GM10266 (cell line): Measurements from ENCODE around the gene NPC2.
"Not testable (repeated sequence)": the region's sequence is repeated elsewhere in the genome, so short reads cannot be mapped to it uniquely, and the experiment has no call there.

Source experiments
- DNase-seq: peaks from one replicate; pipeline ENCODE4 v3.0.0; 2012; ENCODE audit errors: extremely low spot score
- CTCF ChIP-seq: IDR thresholded peaks from 2 replicates; pipeline ENCODE4 v1.5.1; 2012; ENCODE audit warnings: mild to moderate bottlenecking, low read depth; ENCODE audit not compliant: control insufficient read depth, insufficient read depth; ENCODE audit errors: missing control alignments

The NPC2 gene

DNA sequence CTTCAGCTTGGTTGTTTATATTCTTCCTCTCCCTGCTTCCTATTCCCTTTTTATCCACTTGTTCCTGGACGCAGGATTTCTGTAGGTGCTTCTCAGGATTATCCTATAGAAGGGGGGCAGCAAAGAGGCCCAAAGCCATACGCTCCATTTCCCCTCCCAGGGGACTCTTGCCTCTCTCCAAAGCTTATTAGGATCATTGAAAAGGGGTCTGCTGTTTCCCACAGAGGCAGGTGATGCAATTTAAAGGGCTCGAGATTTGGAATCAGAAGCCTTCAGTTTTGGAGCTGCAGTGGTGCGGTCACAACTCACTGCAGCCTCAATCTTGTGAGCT is 35.6 kb downstream of the NPC2 start:
- no peak for DNase-seq

DNA sequence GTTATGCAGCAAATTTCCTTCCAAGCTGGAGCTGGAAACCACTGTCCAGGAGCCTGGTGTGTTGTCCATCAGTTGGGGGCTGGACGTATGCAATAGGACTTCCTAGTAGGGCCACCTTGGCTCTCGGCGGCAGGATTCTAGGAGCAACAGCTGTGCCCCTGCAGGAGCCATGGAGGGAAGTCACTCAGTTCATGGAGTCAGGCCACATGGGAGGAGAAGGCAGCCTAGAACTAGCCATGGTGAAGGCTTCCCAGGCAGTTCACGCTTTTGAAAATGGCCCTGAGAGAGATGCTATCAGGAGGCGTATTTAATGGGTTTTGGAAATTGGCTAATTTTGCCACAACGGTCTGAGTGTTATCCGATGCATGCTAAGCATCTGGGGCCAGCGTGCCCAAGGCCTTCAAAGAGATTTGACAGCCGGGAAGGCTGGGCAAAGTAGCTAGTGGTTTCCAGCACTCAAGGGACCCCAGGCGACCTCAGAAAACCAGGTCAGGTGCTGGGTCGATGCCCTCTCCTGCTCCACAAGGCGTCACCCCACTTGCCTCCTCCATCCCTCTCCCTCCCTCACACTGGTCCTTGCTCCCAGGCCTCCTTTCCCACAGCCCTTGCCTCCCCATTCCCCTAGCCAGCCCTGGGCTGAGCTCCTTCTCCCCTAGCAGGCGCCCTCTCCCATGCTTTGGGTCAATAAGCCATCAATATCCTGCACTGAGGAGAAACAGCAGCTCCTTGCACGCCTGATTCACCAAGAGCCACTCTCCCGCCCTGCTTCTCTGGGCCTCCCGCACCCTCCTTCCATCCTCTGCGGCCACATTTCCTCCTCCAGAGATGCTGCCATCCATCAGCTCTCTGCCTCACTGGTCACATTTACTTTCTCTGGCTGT is 36.2 kb downstream of the NPC2 start:
- TF ChIP-seq CTCF, result no peak
- DNase-seq, result no peak

More for the DNA sequence above, 35.6 kb downstream of the NPC2 start:
- no peak for TF ChIP-seq CTCF

GRCh38 chr14:74454397-74454796 is 38.7 kb downstream of the NPC2 start:
- DNase-seq, result not testable (repeated sequence)

DNA sequence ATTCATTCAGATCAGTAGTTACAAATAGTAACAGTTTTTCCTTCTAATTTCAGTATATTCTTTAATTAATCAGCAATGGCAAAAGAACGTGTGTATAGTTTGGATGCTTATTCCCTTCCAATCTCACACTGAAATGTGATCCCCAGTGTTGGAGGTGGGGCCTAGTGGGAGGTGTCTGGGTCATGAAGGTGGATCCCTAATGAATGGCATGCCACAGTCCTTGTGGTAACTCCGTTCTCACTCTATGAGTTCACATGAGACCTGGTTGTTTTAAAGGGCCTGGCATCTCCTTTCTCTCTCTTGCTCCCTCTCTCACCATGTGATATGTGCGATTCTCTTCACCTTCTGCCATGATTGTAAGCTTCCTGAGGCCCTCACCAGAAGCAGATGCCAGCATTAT is 48.2 kb downstream of the NPC2 start:
- no peak for TF ChIP-seq CTCF
- DNase-seq, result no peak

- DNase-seq, result no peak
- TF ChIP-seq CTCF, result no peak
These were observed 50.3 kb downstream of the NPC2 start for GRCh38 chr14:74442757-74443156.

DNA sequence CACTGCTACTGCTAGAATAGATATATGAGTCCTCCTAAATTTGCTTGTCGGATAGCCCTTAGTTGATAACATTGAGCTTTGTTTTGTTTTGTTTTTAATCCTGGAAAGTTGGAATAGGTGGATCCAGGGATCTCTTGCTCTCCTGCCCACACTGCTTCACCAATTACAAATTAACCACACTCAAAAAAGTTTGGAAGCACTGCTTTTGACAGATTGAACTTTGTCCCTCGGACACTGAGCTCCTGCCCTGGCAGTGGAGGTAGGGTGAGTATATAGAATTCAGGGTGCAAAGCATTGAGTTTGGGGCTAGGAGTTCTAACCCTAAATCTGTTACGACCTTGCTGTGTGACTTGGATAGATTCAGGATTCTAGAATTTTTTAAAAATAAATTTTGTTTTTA is 52.0 kb downstream of the NPC2 start:
- TF ChIP-seq CTCF, result no peak
- no peak for DNase-seq

- DNase-seq, result no peak
- TF ChIP-seq CTCF, result no peak
These were observed 54.7 kb downstream of the NPC2 start for GRCh38 chr14:74438351-74438915.
